ENCODE data around the gene TANGO6.

DNA sequence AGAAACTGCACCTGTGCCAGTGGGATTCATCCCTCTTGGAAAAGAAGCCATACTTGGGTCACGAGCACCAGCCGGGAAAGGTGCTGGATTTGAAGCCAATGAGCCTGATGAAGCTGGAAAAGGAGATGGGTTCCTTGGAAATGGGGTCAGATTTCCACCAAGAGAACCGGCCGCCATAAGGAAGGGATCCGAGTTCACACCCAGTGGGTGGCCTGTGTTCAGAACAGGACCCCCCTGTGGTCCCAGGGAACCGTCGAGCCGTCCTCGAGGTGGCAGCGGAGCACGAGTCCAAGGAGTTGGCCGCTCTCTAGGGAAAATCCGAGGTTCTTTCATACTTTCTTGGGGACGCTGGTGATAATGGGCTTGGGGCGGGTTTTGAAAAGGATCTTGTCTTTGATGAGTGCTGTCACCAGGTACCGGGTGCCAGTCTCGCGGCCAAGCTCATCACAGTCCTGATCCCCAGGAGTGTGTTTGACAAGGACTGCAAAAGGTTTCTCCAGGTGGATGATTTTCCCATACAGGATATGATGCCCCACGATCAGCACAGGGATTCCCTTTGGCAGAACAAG, 276.8 kb downstream of the TANGO6 start:
- TF ChIP-seq TAF1 (IDR thresholded peaks at IDR 0.05; ENCODE audit: borderline replicate concordance, low read depth, low read length) (no peak), POLR2A (IDR thresholded peaks at IDR 0.05; ENCODE audit: low read depth, low read length) (no peak)

Data from GM12892 (cell line).